ENCODE results near the gene RPRD1B. TPM values are rescaled to one million over a fixed set of nuclear protein-coding genes. Genes with fewer than 3 reads are reported as not detected.
A peak's percentile ranks its signal among the peaks of the same experiment; 100 is the strongest.

Gene RPRD1B
- total RNA-seq, 2 experiments from 2014 or later: 34.1 to 37.4 TPM

- peaks cover 75% of the 10 kb centered on the region for H3K36me3 Mint-ChIP-seq
Measured at GRCh38 chr20:38075161-38075998, 41.8 kb downstream of the RPRD1B start.

GRCh38 chr20:38076548-38076947 lies 43.0 kb downstream of the RPRD1B start:
- Mint-ChIP-seq H3K27me3 (no peaks in the 10 kb centered on the region), H3K4me3 (no peak overlapping the region), H3K36me3 (peaks cover 73% of the 10 kb centered on the region), H3K27ac (peak overlapping the region; percentile 32), H3K4me1 (peaks cover 2% of the 10 kb centered on the region), H3K9me3 (ENCODE audit: low read depth) (peaks cover 4% of the 10 kb centered on the region)
- CTCF ChIA-PET: interaction anchor here (6.0 kb wide), 1 partner anchor 147 kb away, joined by 56 read pairs; no protein-coding TSS in a partner anchor
- DNase-seq (no peak), ATAC-seq (no peak)

More at GRCh38 chr20:38075161-38075998, 41.8 kb downstream of the RPRD1B start:
- no peaks in the 10 kb centered on the region for H3K27me3 Mint-ChIP-seq
- no peak overlapping the region for H3K4me3 Mint-ChIP-seq
- no peak for ATAC-seq
- CTCF ChIA-PET: interaction anchor here (0.6 to 6.0 kb wide), 7 partner anchors 12 to 148 kb away, joined by 3 to 56 read pairs (median 5); no protein-coding TSS in a partner anchor
- H3K4me1 Mint-ChIP-seq: peaks cover 2% of the 10 kb centered on the region
- no peak overlapping the region for H3K27ac Mint-ChIP-seq
- peaks cover 5% of the 10 kb centered on the region for H3K9me3 Mint-ChIP-seq (ENCODE audit: low read depth)
- no peak for DNase-seq

DNA sequence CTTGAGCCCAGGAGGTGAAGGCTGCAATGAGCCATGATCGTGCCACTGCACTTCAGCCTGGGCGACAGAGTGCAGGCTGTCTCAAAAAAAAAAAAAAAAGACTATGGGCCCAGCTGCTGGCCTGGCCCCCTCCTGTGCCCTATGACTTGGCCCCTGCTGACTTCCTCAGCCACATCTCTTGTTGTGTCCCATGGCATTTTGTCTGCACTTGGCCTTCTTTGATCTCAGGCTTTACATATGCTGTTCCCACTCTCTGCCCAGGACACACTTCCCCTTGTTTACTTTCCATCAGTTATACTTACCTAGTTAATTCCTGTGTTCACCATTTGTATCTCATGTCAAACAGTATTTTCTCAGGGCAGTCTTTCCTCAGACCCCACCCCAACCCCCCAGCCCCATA lies 44.5 kb downstream of the RPRD1B start:
- H3K36me3 Mint-ChIP-seq: peaks cover 62% of the 10 kb centered on the region
- no peak for DNase-seq
- ATAC-seq: no peak
- no peaks in the 10 kb centered on the region for H3K27me3 Mint-ChIP-seq
- CTCF ChIA-PET: interaction anchor here (6.0 kb wide), 1 partner anchor 145 kb away, joined by 56 read pairs; no protein-coding TSS in a partner anchor
- H3K9me3 Mint-ChIP-seq (ENCODE audit: low read depth): no peaks in the 10 kb centered on the region
- no peak overlapping the region for H3K27ac Mint-ChIP-seq
- H3K4me3 Mint-ChIP-seq: no peak overlapping the region
- peaks cover 2% of the 10 kb centered on the region for H3K4me1 Mint-ChIP-seq

DNA sequence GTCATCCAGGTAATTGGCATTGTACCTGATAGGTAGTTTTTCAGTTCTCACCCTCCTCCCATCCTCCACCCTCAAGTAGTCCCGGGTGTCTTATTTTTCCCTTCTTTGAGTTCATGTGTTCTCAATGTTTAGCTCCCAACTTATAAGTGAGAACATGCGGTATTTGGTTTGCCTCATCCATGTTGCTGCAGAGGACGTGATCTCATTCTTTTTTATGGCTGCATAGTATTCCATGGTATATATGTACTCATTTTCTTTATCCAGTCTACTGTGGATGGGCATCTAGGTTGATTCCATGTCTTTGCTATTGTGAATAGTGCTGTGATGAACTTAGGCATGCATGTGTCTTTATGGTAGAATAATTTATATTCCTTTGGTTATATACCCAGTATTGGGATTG lies 45.8 kb downstream of the RPRD1B start:
- Mint-ChIP-seq H3K4me3 (no peak overlapping the region), H3K36me3 (peaks cover 54% of the 10 kb centered on the region), H3K9me3 (ENCODE audit: low read depth) (no peaks in the 10 kb centered on the region), H3K27ac (no peak overlapping the region), H3K27me3 (no peaks in the 10 kb centered on the region), H3K4me1 (no peaks in the 10 kb centered on the region)
- DNase-seq: no peak
- CTCF ChIA-PET: interaction anchor here (1.0 to 2.6 kb wide), 3 partner anchors 15 to 144 kb away, joined by 3 to 8 read pairs (median 3); no protein-coding TSS in a partner anchor
- ATAC-seq: no peak

GRCh38 chr20:38081575-38081974 lies 48.0 kb downstream of the RPRD1B start:
- Mint-ChIP-seq H3K4me1 (no peaks in the 10 kb centered on the region), H3K9me3 (ENCODE audit: low read depth) (no peaks in the 10 kb centered on the region), H3K36me3 (peaks cover 54% of the 10 kb centered on the region)

DNA sequence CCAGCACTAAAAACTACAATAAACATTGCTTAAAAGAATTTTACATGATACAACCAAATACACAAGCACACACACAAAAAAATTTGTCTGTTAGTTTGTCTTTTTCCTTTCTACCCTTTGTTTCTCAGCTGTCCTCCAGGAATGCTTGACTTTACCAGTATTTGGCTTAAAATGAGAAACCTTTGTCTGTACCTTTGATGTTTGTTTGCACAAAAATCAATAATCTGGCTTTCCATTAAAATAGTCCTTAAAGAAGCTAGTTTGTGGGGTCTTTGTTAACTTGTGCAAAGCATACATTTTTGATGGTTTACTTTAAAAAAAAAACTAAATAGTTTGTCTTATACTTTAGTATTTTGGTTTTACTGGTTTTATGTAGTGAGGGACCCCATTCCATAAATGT lies 49.3 kb downstream of the RPRD1B start:
- ATAC-seq (no peak), DNase-seq (no peak)
- CTCF ChIA-PET: interaction anchor here (0.8 to 1.2 kb wide), 6 partner anchors 9 to 139 kb away, joined by 3 to 9 read pairs (median 4); no protein-coding TSS in a partner anchor
- Mint-ChIP-seq H3K36me3 (peaks cover 51% of the 10 kb centered on the region), H3K4me3 (no peak overlapping the region), H3K27ac (no peak overlapping the region), H3K9me3 (ENCODE audit: low read depth) (no peaks in the 10 kb centered on the region), H3K27me3 (no peaks in the 10 kb centered on the region), H3K4me1 (no peaks in the 10 kb centered on the region)

More at GRCh38 chr20:38081575-38081974, 48.0 kb downstream of the RPRD1B start:
- H3K27ac Mint-ChIP-seq: no peak overlapping the region
- H3K27me3 Mint-ChIP-seq: no peaks in the 10 kb centered on the region
- CTCF ChIA-PET: interaction anchor here (1.2 to 2.6 kb wide), 4 partner anchors 8 to 139 kb away, joined by 3 to 8 read pairs (median 4); no protein-coding TSS in a partner anchor
- no peak for DNase-seq
- H3K4me3 Mint-ChIP-seq: no peak overlapping the region
- ATAC-seq: no peak

DNA sequence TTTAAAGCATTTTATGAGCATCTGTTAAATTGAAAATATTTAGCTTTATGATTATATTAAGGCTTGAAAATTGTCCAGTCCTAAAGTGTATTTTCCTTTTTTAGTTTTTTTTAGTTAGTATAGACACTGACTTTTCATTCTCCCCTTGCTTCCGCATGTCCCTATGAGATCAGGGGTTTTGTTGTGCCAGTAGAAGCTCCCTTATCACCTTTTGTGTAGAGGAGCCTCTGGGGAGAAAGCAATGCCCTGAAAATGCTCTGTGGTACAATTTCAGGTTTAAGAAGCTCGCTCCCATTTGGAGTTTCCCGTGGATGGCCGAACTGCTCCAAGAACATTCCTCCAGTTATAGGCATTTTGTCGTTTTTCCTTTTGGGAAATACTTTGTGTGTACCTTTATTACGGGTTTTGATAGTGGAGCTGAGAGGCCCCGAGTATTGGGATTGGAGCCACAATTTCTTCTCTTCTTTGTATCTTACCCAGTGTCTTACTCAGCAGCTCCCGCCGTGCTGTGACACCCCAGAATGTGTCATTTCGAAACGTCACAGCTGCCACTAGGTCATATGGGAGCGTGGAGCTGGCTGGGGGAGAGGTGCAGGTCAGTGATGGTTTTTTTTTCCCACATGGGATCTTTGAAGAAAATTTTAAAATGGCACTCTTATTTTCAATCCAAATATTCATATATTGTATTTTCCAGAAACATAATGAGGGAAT lies 49.9 kb downstream of the RPRD1B start:
- Mint-ChIP-seq H3K27ac (no peak overlapping the region), H3K36me3 (peaks cover 47% of the 10 kb centered on the region), H3K4me1 (no peaks in the 10 kb centered on the region), H3K4me3 (no peak overlapping the region), H3K9me3 (ENCODE audit: low read depth) (no peaks in the 10 kb centered on the region), H3K27me3 (no peaks in the 10 kb centered on the region)
- CTCF ChIA-PET: interaction anchor here (1.0 to 1.2 kb wide), 4 partner anchors 10 to 31 kb away, joined by 3 to 9 read pairs (median 4); no protein-coding TSS in a partner anchor
- DNase-seq (no peak), ATAC-seq (no peak)

DNA sequence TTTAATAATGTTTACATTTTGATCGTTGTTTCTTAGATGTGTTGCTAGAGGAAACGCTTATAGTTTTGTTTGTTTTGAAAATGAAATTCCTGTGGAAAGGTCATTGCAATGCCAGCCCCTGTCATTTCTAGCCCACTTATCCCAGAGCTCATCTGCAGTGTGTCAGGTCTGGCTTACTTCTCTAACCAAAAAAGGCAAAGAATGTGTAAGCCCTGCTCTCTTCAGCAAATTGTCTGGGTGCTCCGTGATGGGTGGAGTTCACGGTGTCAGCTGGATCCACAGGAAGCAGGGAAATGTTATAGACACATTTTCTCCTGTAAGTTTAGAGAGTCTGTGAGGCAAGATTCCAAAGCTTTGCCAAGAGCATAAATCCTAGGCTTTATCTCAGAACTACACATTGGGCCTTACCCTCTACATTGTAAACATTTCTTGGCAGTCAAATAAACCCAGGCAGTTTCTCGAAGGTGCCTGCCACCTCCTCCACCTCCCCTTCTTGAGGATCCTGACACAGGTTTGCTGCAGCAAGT lies 50.9 kb downstream of the RPRD1B start:
- no peaks in the 10 kb centered on the region for H3K27me3 Mint-ChIP-seq
- peaks cover 40% of the 10 kb centered on the region for H3K36me3 Mint-ChIP-seq
- no peak overlapping the region for H3K4me3 Mint-ChIP-seq
- H3K4me1 Mint-ChIP-seq: no peaks in the 10 kb centered on the region
- no peak for ATAC-seq
- DNase-seq: no peak
- CTCF ChIA-PET: interaction anchor here (2.4 kb wide), 1 partner anchor 11 kb away, joined by 8 read pairs; no protein-coding TSS in a partner anchor
- H3K9me3 Mint-ChIP-seq (ENCODE audit: low read depth): no peaks in the 10 kb centered on the region
- H3K27ac Mint-ChIP-seq: no peak overlapping the region

- H3K4me3 Mint-ChIP-seq: no peak overlapping the region
- CTCF ChIA-PET: interaction anchor here (1.0 to 2.4 kb wide), 2 partner anchors 12 to 136 kb away, joined by 3 to 8 read pairs; no protein-coding TSS in a partner anchor
- ATAC-seq (no peak), DNase-seq (no peak)
- H3K36me3 Mint-ChIP-seq: peaks cover 35% of the 10 kb centered on the region
- H3K27me3 Mint-ChIP-seq: no peaks in the 10 kb centered on the region
- no peaks in the 10 kb centered on the region for H3K4me1 Mint-ChIP-seq
- H3K9me3 Mint-ChIP-seq (ENCODE audit: low read depth): no peaks in the 10 kb centered on the region
- peak overlapping the region; percentile 20 for H3K27ac Mint-ChIP-seq
Measured at GRCh38 chr20:38085026-38085425, 51.5 kb downstream of the RPRD1B start.

DNA sequence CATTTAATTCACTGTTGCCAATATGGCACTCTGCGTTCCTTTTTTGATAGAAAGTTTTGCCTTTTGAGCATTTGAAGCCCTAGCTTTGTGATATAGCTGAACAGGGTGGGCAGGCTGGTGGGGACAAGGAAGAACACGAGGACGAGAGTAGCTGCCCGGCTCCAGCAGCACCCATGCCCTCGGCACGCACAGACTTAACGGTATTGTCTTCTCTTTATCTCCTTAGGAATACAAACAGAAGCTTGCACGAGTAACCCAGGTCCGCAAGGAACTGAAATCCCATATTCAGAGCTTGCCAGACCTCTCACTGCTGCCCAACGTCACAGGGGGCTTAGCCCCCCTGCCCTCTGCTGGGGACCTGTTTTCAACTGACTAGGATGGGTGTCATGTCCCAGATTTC lies 56.0 kb downstream of the RPRD1B start:
- CTCF ChIA-PET: interaction anchor here (0.7 to 1.7 kb wide), 2 partner anchors 16 to 32 kb away, joined by 3 to 6 read pairs; no protein-coding TSS in a partner anchor
- Mint-ChIP-seq H3K4me1 (peaks cover 32% of the 10 kb centered on the region), H3K27ac (no peak overlapping the region), H3K4me3 (no peak overlapping the region), H3K36me3 (peaks cover 33% of the 10 kb centered on the region), H3K27me3 (no peaks in the 10 kb centered on the region), H3K9me3 (ENCODE audit: low read depth) (no peaks in the 10 kb centered on the region)
- DNase-seq (no peak), ATAC-seq (no peak)

DNA sequence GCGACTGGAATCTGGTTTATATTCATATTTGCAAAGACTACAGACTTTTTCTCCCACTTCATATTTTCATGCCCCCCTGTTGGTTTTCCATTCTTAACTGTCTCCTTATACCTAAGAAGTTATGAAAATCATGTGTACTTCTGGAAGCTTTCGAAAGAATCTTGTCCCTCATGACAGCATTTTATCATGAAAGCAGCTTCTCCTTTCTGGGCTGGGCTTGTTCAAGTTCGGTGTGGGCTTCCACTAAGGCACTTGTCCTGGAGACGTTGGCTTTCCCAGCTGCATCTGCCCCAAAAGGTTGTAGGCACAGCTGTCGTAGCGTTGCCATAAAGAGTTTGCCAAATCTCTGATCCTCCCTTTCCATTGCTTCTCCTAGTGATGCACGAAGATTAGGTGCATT lies 56.5 kb downstream of the RPRD1B start:
- Mint-ChIP-seq H3K36me3 (peaks cover 31% of the 10 kb centered on the region), H3K27ac (no peak overlapping the region), H3K4me3 (no peak overlapping the region), H3K9me3 (ENCODE audit: low read depth) (no peaks in the 10 kb centered on the region), H3K27me3 (no peaks in the 10 kb centered on the region), H3K4me1 (peaks cover 38% of the 10 kb centered on the region)
- no peak for DNase-seq
- no peak for ATAC-seq
- CTCF ChIA-PET: interaction anchor here (1.7 kb wide), 1 partner anchor 16 kb away, joined by 6 read pairs; no protein-coding TSS in a partner anchor

DNA sequence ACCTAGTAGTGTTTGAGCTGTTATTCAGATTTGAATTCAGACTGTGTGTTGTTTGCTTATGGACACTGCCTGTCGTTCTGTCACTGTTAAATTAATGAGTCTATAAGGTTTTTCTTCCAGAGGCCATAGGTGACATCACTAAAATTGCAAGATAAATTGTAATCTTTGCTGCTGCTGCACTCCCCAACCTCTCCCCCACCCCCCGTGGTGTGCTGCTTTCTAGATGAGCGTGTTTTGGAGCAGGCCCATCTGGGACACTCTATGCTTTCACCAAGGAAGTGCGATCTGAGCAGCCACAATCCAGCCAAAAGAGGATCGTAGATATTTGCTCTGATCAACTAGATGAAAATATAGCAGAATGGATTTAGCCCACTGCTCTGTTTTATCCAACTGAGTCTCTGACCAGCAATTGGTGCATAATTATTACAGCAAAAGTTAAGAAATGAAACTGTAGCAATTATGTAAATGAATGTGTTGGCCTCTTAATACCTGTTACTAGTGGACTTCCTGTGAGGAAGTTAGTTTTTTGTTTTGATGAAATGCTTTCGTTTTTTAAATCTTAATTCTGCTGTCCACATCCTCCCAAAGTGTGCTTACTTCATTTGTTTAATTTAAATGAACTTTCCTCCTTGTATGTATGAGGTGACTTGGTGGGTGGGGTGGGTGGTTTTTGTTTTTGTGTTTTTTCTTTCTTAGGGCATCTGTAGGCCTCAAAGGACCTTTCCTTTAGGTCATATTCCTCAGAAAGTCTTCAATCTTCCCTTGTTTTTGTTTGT lies 58.1 kb downstream of the RPRD1B start:
- CTCF ChIA-PET: interaction anchor here (1.7 to 3.2 kb wide), 3 partner anchors 17 to 130 kb away, joined by 6 to 15 read pairs (median 9); no protein-coding TSS in a partner anchor
- H3K36me3 Mint-ChIP-seq: peaks cover 21% of the 10 kb centered on the region
- peak; percentile 50 for ATAC-seq
- no peak for DNase-seq
- H3K9me3 Mint-ChIP-seq (ENCODE audit: low read depth): no peaks in the 10 kb centered on the region
- no peaks in the 10 kb centered on the region for H3K27me3 Mint-ChIP-seq
- peaks cover 46% of the 10 kb centered on the region for H3K4me1 Mint-ChIP-seq
- H3K27ac Mint-ChIP-seq: peak overlapping the region; percentile 93
- H3K4me3 Mint-ChIP-seq: no peak overlapping the region
